Activated naive CD4-positive, alpha-beta T cell treated with anti-CD3 and anti-CD28 coated beads, Interleukin-2, amount 10 ng/mL, durations not matched to agents 7 days and 5 days (primary cell): ENCODE results near the gene DMBT1.

ENCODE experiments used
- CTCF ChIA-PET: fragments of 350-600 bp; sonication (Branson Sonifier 250); formaldehyde crosslinking; loops from one replicate; lab custom pipeline; 2021; ENCODE audit warnings: antibody characterized with exemption; lab: Charles Lee
- DNase-seq: peaks from one replicate; pipeline ENCODE4 v3.0.0-alpha.2; 2020
- H3K27ac Mint-ChIP-seq: one replicate; pipeline ENCODE4 v1.8.0; 2021; ENCODE audit warnings: mild to moderate bottlenecking, moderate library complexity, mixed read lengths
- H3K27me3 Mint-ChIP-seq: one replicate; pipeline ENCODE4 v1.8.0; 2021; ENCODE audit warnings: mild to moderate bottlenecking, mixed read lengths
- H3K36me3 Mint-ChIP-seq: one replicate; pipeline ENCODE4 v1.8.0; 2021; ENCODE audit warnings: mixed read lengths
- H3K4me1 Mint-ChIP-seq: one replicate; pipeline ENCODE4 v1.8.0; 2021; ENCODE audit warnings: mixed read lengths
- H3K4me3 Mint-ChIP-seq: one replicate; pipeline ENCODE4 v1.8.0; 2021; ENCODE audit warnings: mild to moderate bottlenecking, moderate library complexity, mixed read lengths
- H3K9me3 Mint-ChIP-seq: one replicate; pipeline ENCODE4 v1.8.0; 2021; ENCODE audit warnings: mixed read lengths

The DMBT1 gene

DNA sequence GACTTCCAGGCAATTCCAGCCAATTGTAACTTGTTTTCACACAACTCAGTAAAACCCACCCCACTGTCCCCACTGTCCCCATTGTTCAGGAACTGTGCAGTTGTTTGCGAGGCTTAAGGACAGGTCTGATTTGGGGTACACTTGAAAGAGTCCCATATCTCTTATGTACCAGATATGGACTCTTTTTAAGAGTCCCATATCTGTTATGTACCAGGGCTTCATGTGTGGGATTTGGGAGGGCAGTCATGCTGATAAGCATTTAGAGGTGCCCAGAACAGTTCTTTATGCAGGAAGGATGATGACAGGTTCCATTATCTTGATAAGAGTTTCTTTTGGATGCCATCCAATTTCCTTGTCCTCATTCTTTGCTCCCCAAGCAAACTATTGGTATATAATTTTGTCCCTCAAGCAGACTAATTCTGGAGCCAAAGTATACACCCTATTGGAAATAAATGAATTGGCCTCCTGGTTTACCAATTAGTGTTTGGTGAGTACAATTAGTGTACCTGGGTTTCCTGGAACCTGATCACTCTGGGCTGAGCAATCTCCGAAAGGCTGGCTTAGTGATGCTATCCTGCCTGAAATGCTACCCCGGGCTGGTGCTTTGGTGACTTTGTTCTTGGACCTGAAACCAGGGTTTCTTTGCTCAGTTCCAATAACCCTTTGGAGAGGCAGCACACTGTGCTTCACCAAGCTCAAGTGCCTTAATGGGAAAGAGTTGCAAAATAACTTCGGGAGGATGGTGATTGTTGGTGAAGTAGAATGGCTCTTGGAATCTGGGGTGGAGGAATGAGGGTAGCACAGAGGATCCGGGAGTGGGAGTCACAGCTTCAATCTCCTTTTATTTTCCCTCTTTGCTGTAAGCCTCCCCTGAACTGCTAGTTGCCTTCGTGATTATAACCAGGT lies 6.2 kb upstream of the DMBT1 start:
- Mint-ChIP-seq H3K4me1 (peaks cover 27% of the 10 kb centered on the region), H3K9me3 (no peaks in the 10 kb centered on the region), H3K4me3 (no peak overlapping the region), H3K27me3 (peaks cover 23% of the 10 kb centered on the region), H3K27ac (no peak overlapping the region), H3K36me3 (no peaks in the 10 kb centered on the region)
- DNase-seq = no peak
- CTCF ChIA-PET = interaction anchor here (5.5 kb wide), 1 partner anchor 12 kb away, joined by 21 read pairs; no protein-coding TSS in a partner anchor

DNA sequence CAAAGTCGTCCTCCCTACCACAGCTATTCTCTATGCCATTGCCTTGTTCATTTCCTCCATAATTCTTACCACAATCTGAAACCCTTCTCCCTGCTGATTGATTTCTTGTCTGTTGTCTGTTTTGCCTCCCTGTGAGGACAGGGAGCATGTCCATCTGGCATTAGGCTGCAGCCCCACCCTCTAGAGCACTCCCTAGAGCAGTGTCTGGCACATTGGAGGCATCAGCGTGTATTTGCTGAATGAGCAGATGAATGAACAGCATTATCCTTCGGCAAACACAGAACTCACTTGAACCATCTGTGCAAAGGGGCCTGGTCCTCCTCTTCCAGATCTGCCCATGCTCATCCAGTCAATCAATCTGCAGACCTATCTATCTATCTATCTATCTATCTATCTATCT lies 5.1 kb upstream of the DMBT1 start:
- no peak for DNase-seq
- H3K9me3 Mint-ChIP-seq = no peaks in the 10 kb centered on the region
- peaks cover 30% of the 10 kb centered on the region for H3K27me3 Mint-ChIP-seq
- CTCF ChIA-PET = interaction anchor here (5.5 kb wide), 1 partner anchor 11 kb away, joined by 21 read pairs; no protein-coding TSS in a partner anchor
- no peak overlapping the region for H3K27ac Mint-ChIP-seq
- peaks cover 28% of the 10 kb centered on the region for H3K4me1 Mint-ChIP-seq
- no peak overlapping the region for H3K4me3 Mint-ChIP-seq
- no peaks in the 10 kb centered on the region for H3K36me3 Mint-ChIP-seq

DNA sequence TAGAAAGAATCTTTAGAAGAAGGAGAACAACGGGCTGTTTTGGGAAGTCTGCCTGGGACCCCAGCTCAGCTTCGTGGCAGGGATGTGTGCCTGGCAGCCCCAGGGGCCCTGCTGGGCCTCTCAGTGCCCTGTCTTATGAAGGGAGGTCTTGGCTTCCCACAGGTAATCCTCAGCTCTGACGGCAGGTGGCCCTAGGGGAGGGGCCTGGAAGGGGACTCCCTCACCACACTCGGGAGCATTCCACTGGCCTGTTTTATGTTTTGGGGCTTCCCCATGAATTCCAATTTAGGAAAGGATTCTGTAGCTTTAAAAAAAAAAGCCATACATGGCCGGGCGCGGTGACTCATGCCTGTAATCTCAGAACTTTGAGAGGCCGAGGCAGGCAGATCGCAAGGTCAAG lies 3.0 kb upstream of the DMBT1 start:
- Mint-ChIP-seq H3K27me3 (peaks cover 41% of the 10 kb centered on the region), H3K36me3 (no peaks in the 10 kb centered on the region), H3K27ac (no peak overlapping the region), H3K4me1 (peaks cover 15% of the 10 kb centered on the region), H3K9me3 (no peaks in the 10 kb centered on the region), H3K4me3 (no peak overlapping the region)
- CTCF ChIA-PET = interaction anchor here (0.6 to 5.5 kb wide), 3 partner anchors 9 to 42 kb away, joined by 3 to 21 read pairs (median 3); no protein-coding TSS in a partner anchor
- no peak for DNase-seq

DNA sequence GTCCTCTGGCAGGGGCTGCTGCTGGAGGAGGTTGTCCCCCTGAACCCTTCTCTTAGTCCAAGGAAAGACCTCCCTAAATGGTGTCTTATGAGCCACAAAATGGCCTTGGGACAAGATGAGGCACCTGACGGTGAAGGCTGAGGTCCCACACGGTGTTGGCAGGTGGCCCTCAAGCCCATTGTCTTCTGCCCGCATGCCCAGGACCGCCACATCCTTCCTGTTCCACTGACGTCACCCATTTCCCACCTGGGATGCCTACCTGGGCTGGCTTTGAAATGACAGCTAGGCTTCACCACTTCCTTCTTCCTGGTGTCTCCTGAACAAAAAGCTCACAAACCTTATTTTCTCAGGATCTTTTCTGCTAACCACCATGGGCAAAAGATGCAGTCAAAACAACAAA lies 2.1 kb upstream of the DMBT1 start:
- CTCF ChIA-PET = interaction anchor here (5.5 kb wide), 1 partner anchor 8 kb away, joined by 21 read pairs; no protein-coding TSS in a partner anchor

DNA sequence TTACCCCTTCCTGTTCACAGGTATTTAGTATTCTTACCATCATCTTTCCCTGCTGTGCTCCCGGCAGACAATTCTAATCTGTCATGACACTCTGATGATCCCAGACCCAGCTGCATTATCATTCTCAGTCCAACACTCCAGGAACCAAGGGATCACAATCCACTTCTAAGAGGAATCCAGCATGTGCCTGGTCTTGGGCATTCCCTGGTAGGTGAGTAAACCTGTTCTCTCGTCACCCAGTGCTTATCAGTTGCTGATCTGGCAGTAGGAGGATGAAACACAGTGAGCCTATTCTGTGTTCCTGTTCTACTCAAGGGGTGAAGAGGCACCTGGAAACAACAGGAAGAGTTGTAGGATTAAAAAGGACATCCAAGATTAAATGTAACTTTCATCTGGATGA lies 1.3 kb upstream of the DMBT1 start:
- Mint-ChIP-seq H3K36me3 (no peaks in the 10 kb centered on the region), H3K27me3 (peaks cover 54% of the 10 kb centered on the region), H3K9me3 (no peaks in the 10 kb centered on the region), H3K4me3 (no peak overlapping the region), H3K4me1 (peaks cover 15% of the 10 kb centered on the region), H3K27ac (no peak overlapping the region)
- CTCF ChIA-PET = interaction anchor here (5.5 kb wide), 1 partner anchor 7 kb away, joined by 21 read pairs; no protein-coding TSS in a partner anchor
- no peak for DNase-seq

More for the DNA sequence above, 2.1 kb upstream of the DMBT1 start:
- no peak for DNase-seq
- H3K4me3 Mint-ChIP-seq = no peak overlapping the region
- H3K27me3 Mint-ChIP-seq = peaks cover 47% of the 10 kb centered on the region
- no peak overlapping the region for H3K27ac Mint-ChIP-seq
- H3K9me3 Mint-ChIP-seq = no peaks in the 10 kb centered on the region
- no peaks in the 10 kb centered on the region for H3K36me3 Mint-ChIP-seq
- H3K4me1 Mint-ChIP-seq = peaks cover 15% of the 10 kb centered on the region

DNA sequence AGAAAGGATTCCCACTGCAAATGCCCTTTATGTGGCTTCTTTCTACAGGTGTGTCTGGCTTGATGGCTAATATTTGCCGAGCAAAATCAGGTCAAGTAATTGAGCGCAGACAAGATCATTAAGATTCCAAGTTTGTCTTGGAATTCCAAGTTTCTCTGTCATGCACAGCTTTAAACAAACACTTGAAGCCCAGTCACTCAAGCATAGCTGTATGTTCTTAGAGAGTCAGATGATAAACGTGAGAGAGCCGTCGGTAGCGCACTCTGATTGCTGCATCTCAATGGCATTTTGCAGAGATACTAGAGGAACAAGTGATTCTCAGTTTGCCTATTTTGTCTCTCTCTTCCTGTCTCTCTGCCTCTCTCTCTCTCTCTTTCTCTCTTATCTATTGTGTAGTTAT lies 658 bp downstream of the DMBT1 start:
- Mint-ChIP-seq H3K9me3 (no peaks in the 10 kb centered on the region), H3K27ac (no peak overlapping the region), H3K36me3 (no peaks in the 10 kb centered on the region), H3K4me3 (no peak overlapping the region), H3K4me1 (peaks cover 15% of the 10 kb centered on the region), H3K27me3 (peaks cover 58% of the 10 kb centered on the region)
- CTCF ChIA-PET = no interaction called here
- no peak for DNase-seq

DNA sequence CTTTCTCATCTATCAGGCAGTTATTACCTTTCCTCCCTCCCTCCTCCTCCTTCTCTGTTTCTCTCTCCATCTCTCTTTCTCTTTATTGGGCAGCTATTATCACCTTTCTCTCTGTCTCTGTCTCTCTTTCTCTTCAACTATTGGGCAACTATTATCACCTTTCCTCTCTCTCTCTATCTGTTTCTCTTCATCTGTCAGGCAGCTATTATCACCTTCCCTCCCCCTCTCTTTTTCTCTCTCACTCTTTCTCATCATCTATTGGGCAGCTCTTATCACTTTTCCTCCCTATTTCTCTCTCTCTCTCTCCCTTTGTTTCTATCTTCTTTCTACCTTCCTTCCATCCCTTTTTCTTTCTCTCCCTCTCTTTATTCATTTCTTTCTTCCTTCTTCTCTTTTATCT lies 1.2 kb downstream of the DMBT1 start:
- no peak for DNase-seq
- no peaks in the 10 kb centered on the region for H3K36me3 Mint-ChIP-seq
- H3K27ac Mint-ChIP-seq = no peak overlapping the region
- CTCF ChIA-PET = no interaction called here
- H3K4me1 Mint-ChIP-seq = peaks cover 15% of the 10 kb centered on the region
- peaks cover 54% of the 10 kb centered on the region for H3K27me3 Mint-ChIP-seq
- H3K4me3 Mint-ChIP-seq = no peak overlapping the region
- H3K9me3 Mint-ChIP-seq = no peaks in the 10 kb centered on the region

DNA sequence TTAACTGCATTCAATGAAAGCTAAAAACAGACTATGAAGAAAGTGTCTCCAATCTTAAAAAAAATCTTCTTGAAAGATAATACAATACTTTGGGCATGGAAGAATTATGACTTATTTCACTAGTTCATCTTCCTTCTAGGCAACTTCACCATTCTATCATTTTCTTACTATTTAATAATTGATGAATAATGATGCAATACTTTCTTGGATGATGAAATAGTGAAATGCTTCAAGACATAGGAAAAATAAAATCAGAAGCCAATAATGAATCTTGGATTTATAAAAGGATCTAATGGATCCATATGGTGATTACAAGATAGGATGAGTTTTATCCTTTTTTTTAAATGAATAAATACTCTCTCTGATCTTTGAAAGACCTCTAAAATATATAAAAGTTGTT lies 4.4 kb downstream of the DMBT1 start:
- Mint-ChIP-seq H3K4me3 (no peak overlapping the region), H3K27me3 (peaks cover 42% of the 10 kb centered on the region), H3K9me3 (no peaks in the 10 kb centered on the region), H3K4me1 (no peaks in the 10 kb centered on the region), H3K27ac (no peak overlapping the region), H3K36me3 (no peaks in the 10 kb centered on the region)
- CTCF ChIA-PET = interaction anchor here (0.7 to 3.3 kb wide), 26 partner anchors 9 to 269 kb away, joined by 3 to 21 read pairs (median 5); no protein-coding TSS in a partner anchor
- DNase-seq = no peak

DNA sequence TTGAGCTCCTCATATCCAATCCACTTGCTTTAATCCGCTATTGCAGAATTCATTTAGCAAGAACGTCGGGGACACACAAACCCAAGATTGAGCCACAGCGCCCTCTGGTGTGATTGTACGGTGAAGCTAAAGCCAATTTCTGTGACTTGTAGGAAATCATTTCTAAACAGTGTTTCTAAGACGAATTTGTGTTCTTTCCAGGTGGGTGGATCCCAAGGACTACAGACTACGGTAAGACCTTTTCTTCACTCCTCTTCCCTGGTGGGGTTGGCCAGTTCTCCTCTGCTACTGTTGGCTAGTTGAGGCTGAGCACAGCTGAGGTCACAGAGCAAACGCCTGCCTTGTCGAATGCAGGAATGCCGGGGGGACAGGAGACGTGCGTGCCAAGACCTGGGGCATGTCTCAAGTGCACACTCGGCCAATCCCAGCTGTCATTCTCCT lies 5.2 kb downstream of the DMBT1 start:
- CTCF ChIA-PET = interaction anchor here (0.6 to 3.3 kb wide), 29 partner anchors 8 to 294 kb away, joined by 3 to 21 read pairs (median 4); no protein-coding TSS in a partner anchor
- H3K9me3 Mint-ChIP-seq = no peaks in the 10 kb centered on the region
- DNase-seq = peak; percentile 79

DNA sequence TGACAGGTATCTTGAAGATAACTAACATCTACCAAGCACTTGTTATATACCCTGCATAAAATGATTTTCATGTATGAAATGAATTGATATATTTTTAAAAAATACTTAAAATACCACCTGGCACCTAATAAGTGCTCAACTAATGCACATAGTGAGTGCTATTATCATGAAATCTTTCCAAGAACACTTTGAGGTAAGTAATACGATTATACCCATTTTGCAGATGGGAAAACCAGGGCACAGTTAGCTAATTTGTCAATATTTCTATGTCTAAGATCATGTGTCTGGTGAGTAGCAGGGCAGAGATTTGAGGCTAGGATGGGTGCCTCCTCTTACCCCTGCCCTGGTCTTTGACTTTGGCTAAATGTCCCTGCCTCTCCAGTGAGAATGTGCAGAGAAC lies 6.1 kb downstream of the DMBT1 start:
- DNase-seq = no peak
- peaks cover 36% of the 10 kb centered on the region for H3K27me3 Mint-ChIP-seq
- H3K9me3 Mint-ChIP-seq = no peaks in the 10 kb centered on the region
- H3K4me1 Mint-ChIP-seq = no peaks in the 10 kb centered on the region
- no peaks in the 10 kb centered on the region for H3K36me3 Mint-ChIP-seq
- H3K27ac Mint-ChIP-seq = no peak overlapping the region
- no peak overlapping the region for H3K4me3 Mint-ChIP-seq
- CTCF ChIA-PET = interaction anchor here (1.2 to 3.3 kb wide), 10 partner anchors 9 to 268 kb away, joined by 4 to 21 read pairs (median 8); no protein-coding TSS in a partner anchor

More for the DNA sequence above, 5.2 kb downstream of the DMBT1 start:
- Mint-ChIP-seq H3K27me3 (peaks cover 42% of the 10 kb centered on the region), H3K4me3 (no peak overlapping the region), H3K4me1 (no peaks in the 10 kb centered on the region), H3K36me3 (no peaks in the 10 kb centered on the region), H3K27ac (no peak overlapping the region)

DNA sequence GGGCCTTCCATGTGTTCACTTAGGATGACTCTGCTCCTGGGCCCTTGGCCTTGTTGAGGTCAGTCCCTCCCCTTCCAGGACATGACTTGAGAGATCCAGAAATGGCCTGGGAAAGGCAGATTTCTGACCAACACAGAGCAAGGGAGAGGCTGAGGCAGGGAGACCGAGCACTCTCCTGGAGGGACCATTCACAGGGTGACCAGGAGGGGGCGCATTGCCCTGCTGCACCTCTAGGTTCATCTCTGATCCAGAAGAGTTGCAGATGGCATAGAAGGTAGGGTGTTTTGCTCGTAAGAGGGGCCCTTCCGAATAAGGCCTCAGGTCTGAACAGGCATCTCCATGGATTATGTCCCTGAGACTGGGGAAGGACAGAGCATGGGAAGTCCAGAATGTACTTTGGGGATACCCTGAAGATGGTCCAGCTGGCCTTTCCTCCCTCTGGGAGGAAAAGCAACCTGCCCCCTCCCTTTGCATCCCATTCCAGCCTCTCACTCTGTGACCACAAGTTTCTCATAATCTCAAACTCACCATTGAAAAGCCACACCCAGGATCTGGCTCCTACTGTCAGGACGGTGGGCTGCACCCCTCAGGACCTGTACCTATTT lies 6.6 kb downstream of the DMBT1 start:
- CTCF ChIA-PET = interaction anchor here (1.2 to 3.3 kb wide), 5 partner anchors 10 to 268 kb away, joined by 4 to 21 read pairs (median 14); no protein-coding TSS in a partner anchor

DNA sequence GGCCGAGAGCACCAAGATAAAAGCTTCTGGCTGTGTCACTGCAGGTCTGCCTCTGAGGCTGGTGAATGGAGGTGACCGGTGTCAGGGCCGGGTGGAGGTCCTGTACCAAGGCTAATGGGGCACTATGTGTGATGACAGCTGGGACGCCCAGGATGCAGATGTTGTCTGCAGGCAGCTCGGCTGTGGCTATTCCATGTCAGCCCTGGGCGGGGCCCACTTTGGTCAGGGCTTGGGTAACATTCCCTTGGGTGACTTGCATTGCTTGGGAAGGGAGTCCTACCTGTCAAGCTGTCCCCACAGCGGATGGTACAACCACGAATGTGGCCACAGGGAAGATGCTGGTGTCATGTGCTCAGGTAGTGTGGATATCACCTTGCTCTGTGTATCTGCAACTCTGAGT lies 8.0 kb downstream of the DMBT1 start:
- DNase-seq = no peak
- CTCF ChIA-PET = interaction anchor here (0.8 to 1.2 kb wide), 3 partner anchors 133 to 301 kb away, joined by 3 to 4 read pairs (median 3); no protein-coding TSS in a partner anchor
- H3K27ac Mint-ChIP-seq = no peak overlapping the region
- no peaks in the 10 kb centered on the region for H3K36me3 Mint-ChIP-seq
- H3K9me3 Mint-ChIP-seq = no peaks in the 10 kb centered on the region
- no peak overlapping the region for H3K4me3 Mint-ChIP-seq
- H3K4me1 Mint-ChIP-seq = no peaks in the 10 kb centered on the region
- peaks cover 20% of the 10 kb centered on the region for H3K27me3 Mint-ChIP-seq

More for the DNA sequence above, 6.6 kb downstream of the DMBT1 start:
- Mint-ChIP-seq H3K4me1 (no peaks in the 10 kb centered on the region), H3K4me3 (no peak overlapping the region), H3K27ac (no peak overlapping the region), H3K36me3 (no peaks in the 10 kb centered on the region), H3K27me3 (peaks cover 31% of the 10 kb centered on the region), H3K9me3 (no peaks in the 10 kb centered on the region)
- peak; percentile 59 for DNase-seq

DNA sequence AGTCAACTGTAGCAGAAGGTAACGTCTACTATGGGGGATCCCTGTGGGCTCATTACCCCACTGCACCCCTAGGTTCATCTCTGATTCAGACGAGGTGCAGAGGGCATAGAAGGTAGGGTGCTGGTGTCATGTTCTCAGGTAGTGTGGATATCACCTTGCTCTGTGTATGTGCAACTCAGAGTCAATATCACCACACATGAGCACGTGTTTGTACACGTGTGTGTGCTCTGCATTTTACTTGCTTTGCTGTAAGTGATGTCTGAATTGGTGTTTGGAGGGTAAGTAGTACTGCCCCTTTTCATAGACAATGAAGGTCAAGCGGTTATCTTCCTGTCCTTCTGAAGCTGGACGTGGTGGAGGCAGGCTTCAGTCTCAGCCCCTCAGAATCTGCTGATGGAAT lies 10.4 kb downstream of the DMBT1 start:
- no peaks in the 10 kb centered on the region for H3K4me1 Mint-ChIP-seq
- peaks cover 9% of the 10 kb centered on the region for H3K27me3 Mint-ChIP-seq
- no peak overlapping the region for H3K27ac Mint-ChIP-seq
- H3K4me3 Mint-ChIP-seq = no peak overlapping the region
- H3K36me3 Mint-ChIP-seq = no peaks in the 10 kb centered on the region
- CTCF ChIA-PET = no interaction called here
- H3K9me3 Mint-ChIP-seq = no peaks in the 10 kb centered on the region
- DNase-seq = no peak

DNA sequence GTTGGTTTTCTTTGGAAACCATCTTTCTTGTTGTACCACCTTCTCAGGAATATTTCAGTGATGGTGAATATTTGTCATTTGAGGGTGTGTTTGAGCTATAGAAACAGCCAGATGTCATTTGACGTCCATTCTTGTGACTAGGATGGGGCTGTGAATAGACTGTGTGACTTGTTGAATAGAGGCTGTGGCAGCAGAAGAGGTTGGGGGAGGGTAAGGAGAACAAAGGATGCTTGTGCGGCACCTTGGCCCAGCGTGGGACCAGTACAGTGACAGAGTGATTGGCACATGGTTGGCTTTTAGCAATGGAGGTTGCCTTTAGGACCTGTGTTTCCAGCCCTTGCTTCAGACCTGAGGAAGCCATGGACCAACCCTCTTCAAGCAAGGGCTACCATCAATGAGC lies 11.3 kb downstream of the DMBT1 start:
- Mint-ChIP-seq H3K4me1 (no peaks in the 10 kb centered on the region), H3K36me3 (no peaks in the 10 kb centered on the region), H3K4me3 (no peak overlapping the region), H3K9me3 (no peaks in the 10 kb centered on the region), H3K27me3 (peaks cover 7% of the 10 kb centered on the region), H3K27ac (no peak overlapping the region)
- CTCF ChIA-PET = no interaction called here
- no peak for DNase-seq
